OCI-LY7 (cell line): ENCODE results near the gene EBLN2. TPM values are rescaled to one million over a fixed set of nuclear protein-coding genes. Genes with fewer than 3 reads are reported as not detected.

Experiments
- BruUV-seq: library from RNA; stranded (reverse); fragments of 400-500 nt; replicated peaks from 2 replicates; lab custom pipeline; 2021; lab: Mats Ljungman, UMichigan
- CTCF ChIA-PET: fragments of 300-600 bp; sonication (Branson Sonifier 250); formaldehyde crosslinking; loops from one replicate; lab custom pipeline; 2022; ENCODE audit warnings: antibody characterized with exemption; ENCODE audit not compliant: unreplicated experiment; lab: Charles Lee
- POLR2A ChIA-PET: fragments of 300-600 bp; sonication (Branson Sonifier 250); formaldehyde crosslinking; loops from one replicate; lab custom pipeline; 2022; ENCODE audit warnings: antibody characterized with exemption; lab: Charles Lee
- DNase-seq: peaks from one replicate; pipeline ENCODE4 v3.0.0-alpha.2; 2015; ENCODE audit warnings: low spot score
- H2AFZ ChIP-seq: fragments of 200-600 bp; sonication (generic), shearing (Covaris generic); 2 replicates; pipeline ENCODE4 v1.6.1; 2014; ENCODE audit warnings: mild to moderate bottlenecking, antibody characterized with exemption, low read length, moderate library complexity
- H3K27ac ChIP-seq: fragments of 200-600 bp; sonication (generic); 2 replicates; pipeline ENCODE4 v1.5.1; 2014; ENCODE audit warnings: mixed run types, low read depth, mild to moderate bottlenecking, moderate library complexity, low read length, inconsistent platforms; ENCODE audit not compliant: poor library complexity, severe bottlenecking
- H3K36me3 ChIP-seq: fragments of 200-600 bp; sonication (generic); 2 replicates; pipeline ENCODE4 v1.6.1; 2014; ENCODE audit warnings: mild to moderate bottlenecking, antibody characterized with exemption, low read length, moderate library complexity, mixed read lengths; ENCODE audit not compliant: insufficient read depth
- H3K4me1 ChIP-seq: fragments of 200-600 bp; sonication (generic); 2 replicates; pipeline ENCODE4 v1.5.1; 2014; ENCODE audit warnings: mild to moderate bottlenecking, low read length; ENCODE audit not compliant: insufficient read depth, poor library complexity, severe bottlenecking
- H3K4me2 ChIP-seq: fragments of 200-600 bp; sonication (generic); 2 replicates; pipeline ENCODE4 v1.6.1; 2014; ENCODE audit warnings: mild to moderate bottlenecking, low read length
- H3K4me3 ChIP-seq: fragments of 200-600 bp; sonication (generic); 2 replicates; pipeline ENCODE4 v1.5.1; 2014; ENCODE audit warnings: mild to moderate bottlenecking, low read depth, low read length; ENCODE audit not compliant: poor library complexity, severe bottlenecking
- H3K79me2 ChIP-seq: fragments of 200-600 bp; sonication (generic); 2 replicates; pipeline ENCODE4 v1.6.1; 2016; ENCODE audit warnings: low read depth, mild to moderate bottlenecking, low read length, moderate library complexity, mixed read lengths; ENCODE audit not compliant: insufficient read depth
- H3K9me2 ChIP-seq: fragments of 200-600 bp; sonication (generic); 2 replicates; pipeline ENCODE4 v1.6.1; 2016; ENCODE audit warnings: mild to moderate bottlenecking, low read length, mixed read lengths; ENCODE audit not compliant: insufficient read depth
- H3K9me3 ChIP-seq: fragments of 200-600 bp; sonication (generic); 2 replicates; pipeline ENCODE4 v1.6.1; 2014; ENCODE audit warnings: mild to moderate bottlenecking, mixed run types, low read length, mixed read lengths
- H4K20me1 ChIP-seq: fragments of 200-600 bp; sonication (generic); 2 replicates; pipeline ENCODE4 v1.6.1; 2014; ENCODE audit warnings: mild to moderate bottlenecking, antibody characterized with exemption, low read length, moderate library complexity, mixed read lengths; ENCODE audit not compliant: insufficient read depth
- CTCF ChIP-seq: fragments of 200-600 bp; sonication (generic); conservative IDR thresholded peaks from 2 replicates; pipeline ENCODE4 v1.5.1; 2014; ENCODE audit warnings: mild to moderate bottlenecking, antibody characterized with exemption, low read length, moderate library complexity, mixed read lengths
- EZH2phosphoT487 ChIP-seq: fragments of 200-600 bp; sonication (generic); IDR thresholded peaks from 2 replicates; pipeline ENCODE4 v1.6.1; 2018; ENCODE audit warnings: low read depth, borderline replicate concordance, mild to moderate bottlenecking, mixed run types, antibody characterized with exemption, low read length, moderate library complexity, mixed read lengths
- intact Hi-C: fragments of 100-400 bp; cut with micrococcal nuclease; formaldehyde crosslinking; loops from one replicate; pipeline ENCODE4 v1.10.0; 2022; ENCODE audit not compliant: unreplicated experiment
- total RNA-seq, 2 experiments: library from RNA; depleted of rRNA in 1 of 2; stranded (reverse); fragments of >200 nt in 1 of 2; shearing (Covaris generic) in 1 of 2; gene quantifications; 2 replicates each; pipeline ENCODE4 v1.2.3, GENCODE V29; 2014 to 2022

Gene EBLN2
- total RNA-seq, 2 experiments from 2014 or later: 9.3 to 10.5 TPM

- no peak overlapping the region for H2AFZ ChIP-seq
- H3K36me3 ChIP-seq: peaks cover 89% of the 10 kb centered on the region
- BruUV-seq: no TSS peak
- H3K4me3 ChIP-seq: no peak overlapping the region
- H4K20me1 ChIP-seq: peaks cover 26% of the 10 kb centered on the region
- ChIA-PET CTCF (no interaction called here), POLR2A (interaction anchor here (0.6 to 1.7 kb wide), 6 partner anchors 9 to 1644 kb away, joined by 3 to 6 read pairs (median 3); no protein-coding TSS in a partner anchor)
- peaks cover 100% of the 10 kb centered on the region for H3K79me2 ChIP-seq
- H3K9me2 ChIP-seq: no peaks in the 10 kb centered on the region
- no peaks in the 10 kb centered on the region for H3K9me3 ChIP-seq
- intact Hi-C loops: no loop called here
- H3K4me2 ChIP-seq: no peak overlapping the region
- no peak overlapping the region for H3K27ac ChIP-seq
- TF ChIP-seq CTCF (no peak), EZH2phosphoT487 (no peak)
- DNase-seq: no peak
- H3K4me1 ChIP-seq: no peaks in the 10 kb centered on the region
Measured at GRCh38 chr3:73026111-73026759, 35.2 kb upstream of the EBLN2 start.

- Histone ChIP-seq H3K4me2 (no peak overlapping the region), H3K4me3 (no peak overlapping the region), H3K27ac (no peak overlapping the region), H3K4me1 (no peaks in the 10 kb centered on the region), H4K20me1 (peaks cover 23% of the 10 kb centered on the region), H2AFZ (no peak overlapping the region), H3K9me3 (no peaks in the 10 kb centered on the region), H3K79me2 (peaks cover 100% of the 10 kb centered on the region), H3K36me3 (peaks cover 91% of the 10 kb centered on the region), H3K9me2 (no peaks in the 10 kb centered on the region)
- no peak for DNase-seq
- no TSS peak for BruUV-seq
- ChIA-PET POLR2A (interaction anchor here (0.7 to 1.2 kb wide), 2 partner anchors 9 to 1645 kb away, joined by 3 to 4 read pairs; no protein-coding TSS in a partner anchor), CTCF (no interaction called here)
- intact Hi-C loops: no loop called here
- TF ChIP-seq CTCF (no peak), EZH2phosphoT487 (no peak)
Measured at GRCh38 chr3:73026760-73027113, 34.7 kb upstream of the EBLN2 start.

GRCh38 chr3:73028803-73029202 lies 32.7 kb upstream of the EBLN2 start:
- H3K27ac ChIP-seq: no peak overlapping the region
- H2AFZ ChIP-seq: no peak overlapping the region
- no peak overlapping the region for H3K4me3 ChIP-seq
- H3K79me2 ChIP-seq: peaks cover 100% of the 10 kb centered on the region
- intact Hi-C loops: no loop called here
- POLR2A ChIA-PET: no interaction called here
- peaks cover 89% of the 10 kb centered on the region for H3K36me3 ChIP-seq
- no peaks in the 10 kb centered on the region for H3K9me2 ChIP-seq
- H3K4me2 ChIP-seq: no peak overlapping the region
- no peak for DNase-seq
- no TSS peak for BruUV-seq
- CTCF ChIA-PET: no interaction called here
- peaks cover 26% of the 10 kb centered on the region for H4K20me1 ChIP-seq
- H3K9me3 ChIP-seq: no peaks in the 10 kb centered on the region
- no peak for TF ChIP-seq CTCF
- no peak for TF ChIP-seq EZH2phosphoT487
- no peaks in the 10 kb centered on the region for H3K4me1 ChIP-seq
